HG02763 (cell line): ENCODE measurements around the gene SGSH.
"Not testable (repeated sequence)": the region's sequence is repeated elsewhere in the genome, so short reads cannot be mapped to it uniquely, and the experiment has no call there.

Experiments
- ATAC-seq: cut with Tn5 transposase; IDR thresholded peaks from one replicate; pipeline ENCODE4 v1.9.1; 2021; ENCODE audit warnings: mild to moderate bottlenecking, moderate library complexity; ENCODE audit not compliant: unreplicated experiment

SGSH gene

GRCh38 chr17:80213643-80213975, 6.5 kb downstream of the SGSH start:
- no peak for ATAC-seq

- no peak for ATAC-seq
Measured at GRCh38 chr17:80212962-80213642, 7.0 kb downstream of the SGSH start.

- ATAC-seq = no peak
Measured at GRCh38 chr17:80212511-80212910, 7.6 kb downstream of the SGSH start.

- no peak for ATAC-seq
Measured at GRCh38 chr17:80212109-80212508, 8.0 kb downstream of the SGSH start.

GRCh38 chr17:80210348-80211108, 9.6 kb downstream of the SGSH start:
- ATAC-seq = no peak

GRCh38 chr17:80209765-80210164, 10.4 kb downstream of the SGSH start:
- ATAC-seq = no peak

GRCh38 chr17:80208050-80208449, 12.1 kb downstream of the SGSH start:
- no peak for ATAC-seq

- ATAC-seq = no peak
Measured at GRCh38 chr17:80205811-80206210, 14.3 kb downstream of the SGSH start.

- ATAC-seq = no peak
Measured at GRCh38 chr17:80204626-80205468, 15.3 kb downstream of the SGSH start.

- no peak for ATAC-seq
Measured at GRCh38 chr17:80203471-80203963, 16.6 kb downstream of the SGSH start.

GRCh38 chr17:80202197-80202596, 17.9 kb downstream of the SGSH start:
- no peak for ATAC-seq

- ATAC-seq = no peak
Measured at GRCh38 chr17:80201446-80201845, 18.7 kb downstream of the SGSH start.

- not testable (repeated sequence) for ATAC-seq
Measured at GRCh38 chr17:80199295-80199694, 20.8 kb downstream of the SGSH start.

GRCh38 chr17:80198144-80198661, 21.9 kb downstream of the SGSH start:
- no peak for ATAC-seq

GRCh38 chr17:80196652-80197051, 23.5 kb downstream of the SGSH start:
- no peak for ATAC-seq

- ATAC-seq = no peak
Measured at GRCh38 chr17:80195671-80196529, 24.2 kb downstream of the SGSH start.

- no peak for ATAC-seq
Measured at GRCh38 chr17:80195141-80195540, 25.0 kb downstream of the SGSH start.

- ATAC-seq = no peak
Measured at GRCh38 chr17:80191865-80192661, 28.1 kb downstream of the SGSH start.

GRCh38 chr17:80191192-80191591, 28.9 kb downstream of the SGSH start:
- no peak for ATAC-seq

GRCh38 chr17:80190716-80191115, 29.4 kb downstream of the SGSH start:
- ATAC-seq = no peak
